GM19438 (cell line): ENCODE measurements around the gene GPR6.

Source experiments
- ATAC-seq: cut with Tn5 transposase; IDR thresholded peaks from one replicate; pipeline ENCODE4 v1.9.1; 2021; ENCODE audit warnings: low read depth; ENCODE audit not compliant: unreplicated experiment

The GPR6 gene

GRCh38 chr6:109998159-109998785, 20.2 kb downstream of the GPR6 start:
- no peak for ATAC-seq

- ATAC-seq: no peak
Observed at GRCh38 chr6:109999740-110000139, 21.6 kb downstream of the GPR6 start.

- no peak for ATAC-seq
Observed at GRCh38 chr6:110002676-110003075, 24.6 kb downstream of the GPR6 start.

DNA sequence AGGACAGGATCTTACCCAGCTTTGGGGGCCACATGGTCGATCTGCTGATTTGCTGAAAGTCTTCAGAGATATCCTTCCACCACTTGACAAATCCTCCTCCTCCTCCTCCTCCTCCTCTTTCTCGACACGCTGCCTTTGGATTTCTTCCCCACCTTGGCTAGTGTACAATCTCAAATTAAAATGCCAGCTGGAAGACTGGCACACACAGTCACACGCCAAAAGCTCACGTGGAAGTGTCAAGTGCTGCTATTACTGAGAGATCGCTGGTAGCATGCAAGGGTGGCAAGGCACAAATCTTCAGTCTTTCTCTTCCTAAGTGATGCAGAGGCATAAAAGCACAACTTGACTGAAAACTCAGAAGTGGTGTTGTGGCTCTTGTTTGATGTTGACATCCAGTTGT, 35.3 kb downstream of the GPR6 start:
- ATAC-seq: no peak

DNA sequence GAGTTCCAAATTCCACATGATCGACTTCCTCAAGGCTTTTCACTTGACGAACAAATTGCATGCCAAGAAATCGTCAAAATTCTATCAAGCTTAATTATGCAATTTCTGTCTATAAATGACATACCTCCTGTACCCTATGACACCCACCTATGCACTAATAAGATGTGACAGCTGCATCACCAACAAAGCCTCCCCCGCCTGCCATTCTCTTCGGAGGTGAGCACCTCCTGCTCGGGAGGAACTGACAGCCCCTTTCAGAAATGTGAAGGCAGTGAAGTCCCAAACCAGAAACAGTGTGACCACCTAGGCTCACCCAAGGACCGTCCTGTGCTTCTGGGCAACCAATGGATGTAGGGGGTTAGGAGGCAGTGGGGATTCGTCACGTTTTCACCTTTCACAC, 37.1 kb downstream of the GPR6 start:
- no peak for ATAC-seq

- ATAC-seq: no peak
Observed at GRCh38 chr6:110017306-110017705, 39.2 kb downstream of the GPR6 start.

- no peak for ATAC-seq
Observed at GRCh38 chr6:110017946-110018345, 39.8 kb downstream of the GPR6 start.

DNA sequence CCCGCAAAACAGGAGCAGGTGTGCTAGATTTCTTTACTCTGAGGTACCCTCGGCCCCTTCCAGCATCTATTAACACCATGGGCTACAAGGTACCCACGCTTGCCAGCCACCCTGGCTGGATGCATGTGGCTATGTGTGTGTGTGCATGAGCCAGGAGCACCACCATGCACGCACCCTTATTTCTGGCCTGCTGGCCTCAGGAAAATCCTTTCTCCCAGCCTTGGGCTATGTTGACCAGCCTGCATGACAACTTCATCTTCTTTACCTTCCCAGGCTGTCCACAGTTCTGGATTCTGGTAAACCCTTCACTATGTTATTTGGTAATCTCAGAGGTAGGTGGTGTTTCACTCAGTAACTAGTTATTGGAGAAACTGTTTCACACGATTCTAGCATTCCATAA, 40.4 kb downstream of the GPR6 start:
- no peak for ATAC-seq

- no peak for ATAC-seq
Observed at GRCh38 chr6:110020888-110021287, 42.8 kb downstream of the GPR6 start.

- ATAC-seq: no peak
Observed at GRCh38 chr6:110029144-110029543, 51.0 kb downstream of the GPR6 start.
